GM19468 (cell line): ENCODE results near the gene DTX3.
A peak's percentile ranks its signal among the peaks of the same experiment; 100 is the strongest.
"Not testable (repeated sequence)": the region's sequence is repeated elsewhere in the genome, so short reads cannot be mapped to it uniquely, and the experiment has no call there.

Source experiments
- ATAC-seq: cut with Tn5 transposase; IDR thresholded peaks from one replicate; pipeline ENCODE4 v1.9.1; 2021; ENCODE audit warnings: mild to moderate bottlenecking, moderate library complexity, moderate number of reproducible peaks; ENCODE audit not compliant: unreplicated experiment; ENCODE audit errors: extremely low read depth

The DTX3 gene

GRCh38 chr12:57629897-57630471, 25.4 kb downstream of the DTX3 start:
- no peak for ATAC-seq

GRCh38 chr12:57630891-57631433, 26.3 kb downstream of the DTX3 start:
- no peak for ATAC-seq

- no peak for ATAC-seq
Measured at GRCh38 chr12:57631566-57632072, 27.0 kb downstream of the DTX3 start.

GRCh38 chr12:57632073-57632957, 27.7 kb downstream of the DTX3 start:
- no peak for ATAC-seq

GRCh38 chr12:57632958-57633840, 28.6 kb downstream of the DTX3 start, which contains the start of gene B4GALNT1:
Gene B4GALNT1 (minus strand): TSS chr12:57633201. CDS start chr12:57632132, 1,069 bp downstream.
- ATAC-seq: peak; percentile 58

GRCh38 chr12:57636731-57637130, 32.1 kb downstream of the DTX3 start:
- ATAC-seq: not testable (repeated sequence)

- no peak for ATAC-seq
Measured at GRCh38 chr12:57637364-57637763, 32.7 kb downstream of the DTX3 start.

GRCh38 chr12:57638096-57638495, 33.5 kb downstream of the DTX3 start:
- ATAC-seq: no peak

GRCh38 chr12:57640175-57641042, 35.8 kb downstream of the DTX3 start:
- ATAC-seq: no peak

- no peak for ATAC-seq
Measured at GRCh38 chr12:57641699-57642442, 37.2 kb downstream of the DTX3 start.

GRCh38 chr12:57645990-57646658, 41.5 kb downstream of the DTX3 start:
- ATAC-seq: not testable (repeated sequence)

GRCh38 chr12:57646659-57647049, 42.0 kb downstream of the DTX3 start:
- ATAC-seq: not testable (repeated sequence)

GRCh38 chr12:57654042-57654441, 49.4 kb downstream of the DTX3 start:
- no peak for ATAC-seq

- ATAC-seq: no peak
Measured at GRCh38 chr12:57655541-57656240, 51.1 kb downstream of the DTX3 start.

GRCh38 chr12:57656408-57656807, 51.8 kb downstream of the DTX3 start:
- not testable (repeated sequence) for ATAC-seq

GRCh38 chr12:57657744-57658143, 53.1 kb downstream of the DTX3 start:
- ATAC-seq: no peak

- ATAC-seq: no peak
Measured at GRCh38 chr12:57658890-57659289, 54.3 kb downstream of the DTX3 start.
